Sigmoid colon (tissue), 4 donors: ENCODE measurements around the gene SPDYA.

ENCODE experiments used
- POLR2A ChIP-seq, 2 donors: fragments of 450-650 bp; IDR thresholded peaks; one replicate each; pipeline ENCODE4 v1.6.1; 2016; ENCODE audit warnings: antibody characterized with exemption in 2 of 2, mild to moderate bottlenecking in 2 of 2, moderate library complexity in 2 of 2
- POLR2AphosphoS5 ChIP-seq, 4 donors: sonication (generic); formaldehyde crosslinking; IDR thresholded peaks; one replicate each; pipeline ENCODE4 v1.6.1; 2017; ENCODE audit warnings: antibody characterized with exemption in 4 of 4
- TF ChIP-seq, protein P1 (sequence below), 4 experiments: fragments of 450-650 bp in 3 of 4; fragments of 200-600 bp in 1 of 4; IDR thresholded peaks; one replicate each; pipeline ENCODE4 v1.5.1; 2016 to 2019; ENCODE audit warnings: antibody characterized with exemption in 4 of 4, mild to moderate bottlenecking in 3 of 4, moderate library complexity in 2 of 4

GRCh38 chr2:28779001-28779400 lies 31.6 kb upstream of the SPDYA start:
- TF ChIP-seq POLR2A (IDR thresholded peaks at IDR 0.05) = no peak
- TF ChIP-seq, protein P1, sequence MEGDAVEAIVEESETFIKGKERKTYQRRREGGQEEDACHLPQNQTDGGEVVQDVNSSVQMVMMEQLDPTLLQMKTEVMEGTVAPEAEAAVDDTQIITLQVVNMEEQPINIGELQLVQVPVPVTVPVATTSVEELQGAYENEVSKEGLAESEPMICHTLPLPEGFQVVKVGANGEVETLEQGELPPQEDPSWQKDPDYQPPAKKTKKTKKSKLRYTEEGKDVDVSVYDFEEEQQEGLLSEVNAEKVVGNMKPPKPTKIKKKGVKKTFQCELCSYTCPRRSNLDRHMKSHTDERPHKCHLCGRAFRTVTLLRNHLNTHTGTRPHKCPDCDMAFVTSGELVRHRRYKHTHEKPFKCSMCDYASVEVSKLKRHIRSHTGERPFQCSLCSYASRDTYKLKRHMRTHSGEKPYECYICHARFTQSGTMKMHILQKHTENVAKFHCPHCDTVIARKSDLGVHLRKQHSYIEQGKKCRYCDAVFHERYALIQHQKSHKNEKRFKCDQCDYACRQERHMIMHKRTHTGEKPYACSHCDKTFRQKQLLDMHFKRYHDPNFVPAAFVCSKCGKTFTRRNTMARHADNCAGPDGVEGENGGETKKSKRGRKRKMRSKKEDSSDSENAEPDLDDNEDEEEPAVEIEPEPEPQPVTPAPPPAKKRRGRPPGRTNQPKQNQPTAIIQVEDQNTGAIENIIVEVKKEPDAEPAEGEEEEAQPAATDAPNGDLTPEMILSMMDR (IDR thresholded peaks at IDR 0.05) = no peak
- peak in 1 of 4 donors; percentile 15 for TF ChIP-seq POLR2AphosphoS5 (IDR thresholded peaks at IDR 0.05)
